Upper lobe of left lung (tissue), 4 donors: ENCODE results near the gene CHDH.

Source experiments
- EP300 ChIP-seq, 4 donors: sonication (generic); formaldehyde crosslinking; IDR thresholded peaks; one replicate each; pipeline ENCODE4 v1.5.1; 2017; ENCODE audit warnings: antibody characterized with exemption in 4 of 4, control low read depth in 2 of 4
- POLR2A ChIP-seq, 4 donors: fragments of 450-650 bp; IDR thresholded peaks; one replicate each; pipeline ENCODE4 v1.5.1; 2016 to 2017; ENCODE audit warnings: antibody characterized with exemption in 4 of 4, mild to moderate bottlenecking in 2 of 4
- POLR2AphosphoS5 ChIP-seq, 2 donors: sonication (generic); formaldehyde crosslinking; IDR thresholded peaks; one replicate each; pipeline ENCODE4 v1.5.1; 2017; ENCODE audit warnings: antibody characterized with exemption in 2 of 2
- TF ChIP-seq, protein P1 (sequence below), 6 experiments: fragments of 450-650 bp in 4 of 6; fragments of 200-600 bp in 2 of 6; sonication (generic) in 2 of 6; IDR thresholded peaks; one replicate each; pipeline ENCODE4 v1.5.1; 2016 to 2019; ENCODE audit warnings: antibody characterized with exemption in 6 of 6

DNA sequence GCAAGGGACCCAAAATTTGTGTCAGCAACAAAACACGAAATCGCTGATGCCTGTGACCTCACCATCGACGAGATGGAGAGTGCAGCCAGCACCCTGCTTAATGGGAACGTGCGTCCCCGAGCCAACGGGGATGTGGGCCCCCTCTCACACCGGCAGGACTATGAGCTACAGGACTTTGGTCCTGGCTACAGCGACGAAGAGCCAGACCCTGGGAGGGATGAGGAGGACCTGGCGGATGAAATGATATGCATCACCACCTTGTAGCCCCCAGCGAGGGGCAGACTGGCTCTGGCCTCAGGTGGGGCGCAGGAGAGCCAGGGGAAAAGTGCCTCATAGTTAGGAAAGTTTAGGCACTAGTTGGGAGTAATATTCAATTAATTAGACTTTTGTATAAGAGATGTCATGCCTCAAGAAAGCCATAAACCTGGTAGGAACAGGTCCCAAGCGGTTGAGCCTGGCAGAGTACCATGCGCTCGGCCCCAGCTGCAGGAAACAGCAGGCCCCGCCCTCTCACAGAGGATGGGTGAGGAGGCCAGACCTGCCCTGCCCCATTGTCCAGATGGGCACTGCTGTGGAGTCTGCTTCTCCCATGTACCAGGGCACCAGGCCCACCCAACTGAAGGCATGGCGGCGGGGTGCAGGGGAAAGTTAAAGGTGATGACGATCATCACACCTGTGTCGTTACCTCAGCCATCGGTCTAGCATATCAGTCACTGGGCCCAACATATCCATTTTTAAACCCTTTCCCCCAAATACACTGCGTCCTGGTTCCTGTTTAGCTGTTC is 34.9 kb downstream of the CHDH start:
- TF ChIP-seq, protein P1, sequence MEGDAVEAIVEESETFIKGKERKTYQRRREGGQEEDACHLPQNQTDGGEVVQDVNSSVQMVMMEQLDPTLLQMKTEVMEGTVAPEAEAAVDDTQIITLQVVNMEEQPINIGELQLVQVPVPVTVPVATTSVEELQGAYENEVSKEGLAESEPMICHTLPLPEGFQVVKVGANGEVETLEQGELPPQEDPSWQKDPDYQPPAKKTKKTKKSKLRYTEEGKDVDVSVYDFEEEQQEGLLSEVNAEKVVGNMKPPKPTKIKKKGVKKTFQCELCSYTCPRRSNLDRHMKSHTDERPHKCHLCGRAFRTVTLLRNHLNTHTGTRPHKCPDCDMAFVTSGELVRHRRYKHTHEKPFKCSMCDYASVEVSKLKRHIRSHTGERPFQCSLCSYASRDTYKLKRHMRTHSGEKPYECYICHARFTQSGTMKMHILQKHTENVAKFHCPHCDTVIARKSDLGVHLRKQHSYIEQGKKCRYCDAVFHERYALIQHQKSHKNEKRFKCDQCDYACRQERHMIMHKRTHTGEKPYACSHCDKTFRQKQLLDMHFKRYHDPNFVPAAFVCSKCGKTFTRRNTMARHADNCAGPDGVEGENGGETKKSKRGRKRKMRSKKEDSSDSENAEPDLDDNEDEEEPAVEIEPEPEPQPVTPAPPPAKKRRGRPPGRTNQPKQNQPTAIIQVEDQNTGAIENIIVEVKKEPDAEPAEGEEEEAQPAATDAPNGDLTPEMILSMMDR (IDR thresholded peaks at IDR 0.05) = no peak
- no peak for TF ChIP-seq POLR2A (IDR thresholded peaks at IDR 0.05)
- no peak for TF ChIP-seq EP300 (IDR thresholded peaks at IDR 0.05)
- no peak for TF ChIP-seq POLR2AphosphoS5 (IDR thresholded peaks at IDR 0.05)
